Measurements from ENCODE around the gene DGCR2.

The DGCR2 gene

DNA sequence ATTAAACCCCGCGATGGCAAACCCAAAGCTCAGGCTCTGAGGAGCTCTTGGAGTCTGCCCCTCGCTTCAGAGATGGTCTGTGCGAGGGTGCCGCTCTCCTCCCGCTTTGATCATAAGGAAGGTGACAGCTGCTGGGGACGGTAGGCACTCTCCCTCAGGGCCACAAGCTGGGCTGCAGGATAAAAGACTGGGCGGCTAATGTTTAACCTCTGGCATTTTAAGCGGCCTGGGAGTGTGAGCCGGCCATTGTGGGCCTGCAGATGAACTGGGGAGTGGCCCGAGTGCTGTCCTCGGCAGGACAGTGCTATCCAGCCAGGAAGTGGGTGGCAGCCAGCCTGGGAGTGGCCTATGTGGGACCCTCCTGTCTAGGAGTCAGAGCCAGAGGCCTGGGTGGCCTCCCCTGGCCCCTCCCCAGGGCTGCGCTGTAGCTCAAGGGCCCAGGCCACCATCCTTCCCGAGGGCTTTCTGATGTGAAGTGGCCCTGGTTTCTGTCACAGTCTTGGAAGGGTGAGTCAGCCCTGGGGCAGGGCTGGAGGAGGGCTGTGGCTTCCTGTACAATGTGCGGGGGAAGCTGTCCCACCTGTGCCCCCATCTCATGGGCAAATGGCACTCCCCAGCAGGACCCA is 127.4 kb downstream of the DGCR2 start:
- H3K27me3 ChIP-seq = no peaks in the 10 kb centered on the region
- H3K36me3 ChIP-seq = no peaks in the 10 kb centered on the region
- no peak overlapping the region for H3K4me3 ChIP-seq (ENCODE audit: low read depth, low read length)
- H3K4me1 ChIP-seq = peaks cover 9% of the 10 kb centered on the region
- no peaks in the 10 kb centered on the region for H3K9me3 ChIP-seq
- peak; percentile 63 for DNase-seq
- TF ChIP-seq CTCF (IDR thresholded peaks at IDR 0.05; ENCODE audit: low read depth, low read length) = no peak

DNA sequence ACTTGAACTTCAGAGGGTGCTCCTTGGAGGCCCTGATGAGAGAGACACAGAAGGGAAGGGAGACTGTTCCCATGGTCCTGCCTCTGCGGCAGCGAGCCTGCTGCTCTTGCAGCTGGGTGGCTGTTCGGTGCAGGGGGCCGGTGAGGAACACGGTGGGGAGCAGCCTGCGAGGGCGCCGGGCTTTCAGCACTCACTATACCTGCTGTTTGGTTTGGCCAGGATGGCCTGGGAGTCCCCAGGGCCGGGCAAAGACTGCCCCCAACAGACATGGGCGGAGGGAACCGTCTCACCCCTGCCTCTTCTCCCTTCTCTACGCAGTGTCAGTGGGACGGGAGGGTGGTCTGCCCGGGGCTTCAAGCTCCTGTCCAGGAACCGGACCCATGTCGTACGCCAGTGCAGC is 128.2 kb downstream of the DGCR2 start:
- no peak overlapping the region for H3K4me3 ChIP-seq (ENCODE audit: low read depth, low read length)
- H3K9me3 ChIP-seq = no peaks in the 10 kb centered on the region
- no peaks in the 10 kb centered on the region for H3K36me3 ChIP-seq
- no peak for TF ChIP-seq CTCF (IDR thresholded peaks at IDR 0.05; ENCODE audit: low read depth, low read length)
- H3K4me1 ChIP-seq = peaks cover 9% of the 10 kb centered on the region
- DNase-seq = no peak
- no peaks in the 10 kb centered on the region for H3K27me3 ChIP-seq

DNA sequence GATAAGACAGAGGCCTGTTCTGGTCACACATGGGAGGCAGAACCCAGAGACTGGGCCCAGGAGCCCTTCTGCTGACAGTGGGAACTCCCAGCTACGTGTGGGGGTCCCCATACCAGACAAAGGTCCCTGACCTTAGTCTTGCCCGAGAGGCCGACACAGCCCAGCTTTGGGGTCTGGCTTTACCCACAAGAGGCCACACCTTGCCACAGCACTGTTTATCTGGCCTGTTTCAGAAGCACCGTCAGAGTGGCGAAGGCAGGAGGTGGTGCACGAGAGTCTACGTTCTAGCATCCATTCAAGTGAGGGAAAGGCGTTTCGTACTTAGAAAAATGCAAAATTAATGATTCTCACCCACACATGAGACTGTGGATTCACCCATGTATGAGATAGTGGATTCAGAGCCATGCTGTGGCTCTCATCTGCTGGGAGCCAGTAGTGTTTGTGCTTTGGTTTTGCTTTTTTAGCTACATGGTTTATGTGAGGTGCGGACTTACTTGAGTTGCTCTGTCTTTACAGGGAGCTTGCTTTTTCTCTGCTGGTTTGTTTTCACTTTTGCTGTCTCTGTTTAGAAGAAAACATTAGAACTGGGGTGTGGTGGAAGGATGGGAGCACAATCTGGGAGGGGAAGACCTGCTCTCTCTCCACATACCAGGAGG is 129.5 kb downstream of the DGCR2 start:
- H3K4me1 ChIP-seq = peaks cover 9% of the 10 kb centered on the region
- no peak for TF ChIP-seq CTCF (IDR thresholded peaks at IDR 0.05; ENCODE audit: low read depth, low read length)
- no peaks in the 10 kb centered on the region for H3K9me3 ChIP-seq
- DNase-seq = no peak
- no peaks in the 10 kb centered on the region for H3K36me3 ChIP-seq
- H3K4me3 ChIP-seq (ENCODE audit: low read depth, low read length) = no peak overlapping the region
- no peaks in the 10 kb centered on the region for H3K27me3 ChIP-seq

- no peak for TF ChIP-seq CTCF (IDR thresholded peaks at IDR 0.05; ENCODE audit: low read depth, low read length)
- H3K27me3 ChIP-seq = no peaks in the 10 kb centered on the region
Observed at GRCh38 chr22:18991821-18992442, 130.3 kb downstream of the DGCR2 start.

GRCh38 chr22:18991138-18991432 is 131.1 kb downstream of the DGCR2 start:
- DNase-seq = no peak
- H3K4me1 ChIP-seq = peaks cover 9% of the 10 kb centered on the region
- H3K4me3 ChIP-seq (ENCODE audit: low read depth, low read length) = no peak overlapping the region
- no peaks in the 10 kb centered on the region for H3K36me3 ChIP-seq
- no peaks in the 10 kb centered on the region for H3K27me3 ChIP-seq
- no peak for TF ChIP-seq CTCF (IDR thresholded peaks at IDR 0.05; ENCODE audit: low read depth, low read length)
- no peaks in the 10 kb centered on the region for H3K9me3 ChIP-seq

More at GRCh38 chr22:18991821-18992442, 130.3 kb downstream of the DGCR2 start:
- H3K4me3 ChIP-seq (ENCODE audit: low read depth, low read length) = no peak overlapping the region
- DNase-seq = no peak
- H3K36me3 ChIP-seq = no peaks in the 10 kb centered on the region
- peaks cover 9% of the 10 kb centered on the region for H3K4me1 ChIP-seq
- no peaks in the 10 kb centered on the region for H3K9me3 ChIP-seq
